GM18507 (cell line): ENCODE data around the gene FXYD5.
"Not testable (repeated sequence)": the region's sequence is repeated elsewhere in the genome, so short reads cannot be mapped to it uniquely, and the experiment has no call there.

Source experiments
- DNase-seq: peaks from one replicate; pipeline ENCODE4 v3.0.0; 2011; ENCODE audit warnings: low read depth; ENCODE audit not compliant: insufficient read length; ENCODE audit errors: extremely low spot score
- FAIRE-seq: peaks from 2 replicates; lab custom pipeline; 2011; peaks lifted over from hg19 to GRCh38; lab: Jason Lieb, UNC

The FXYD5 gene

GRCh38 chr19:35119091-35119490 is 35.4 kb upstream of the FXYD5 start:
- FAIRE-seq = no peak

GRCh38 chr19:35119578-35120155 is 34.9 kb upstream of the FXYD5 start:
- DNase-seq = no peak
- no peak for FAIRE-seq

More at GRCh38 chr19:35119091-35119490, 35.4 kb upstream of the FXYD5 start:
- no peak for DNase-seq

GRCh38 chr19:35120492-35120891 is 34.0 kb upstream of the FXYD5 start:
- FAIRE-seq (no peak), DNase-seq (no peak)

GRCh38 chr19:35120898-35121297 is 33.6 kb upstream of the FXYD5 start:
- DNase-seq (no peak), FAIRE-seq (no peak)

- no peak for FAIRE-seq
- DNase-seq = no peak
Measured at GRCh38 chr19:35122687-35123551, 31.6 kb upstream of the FXYD5 start.

GRCh38 chr19:35123573-35123972 is 31.0 kb upstream of the FXYD5 start:
- no peak for FAIRE-seq
- no peak for DNase-seq

- FAIRE-seq = peak; percentile 83
- DNase-seq = peak; percentile 91
Measured at GRCh38 chr19:35124098-35125060, 30.2 kb upstream of the FXYD5 start.

GRCh38 chr19:35125270-35125717 is 29.2 kb upstream of the FXYD5 start:
- DNase-seq (no peak), FAIRE-seq (no peak)

- no peak for DNase-seq
- no peak for FAIRE-seq
Measured at GRCh38 chr19:35125749-35126623, 28.5 kb upstream of the FXYD5 start.

GRCh38 chr19:35126624-35126959 is 27.9 kb upstream of the FXYD5 start:
- FAIRE-seq (no peak), DNase-seq (no peak)

- no peak for FAIRE-seq
Measured at GRCh38 chr19:35127871-35128270, 26.7 kb upstream of the FXYD5 start.

GRCh38 chr19:35128398-35129057 is 26.0 kb upstream of the FXYD5 start:
- no peak for DNase-seq
- FAIRE-seq = no peak

More at GRCh38 chr19:35127871-35128270, 26.7 kb upstream of the FXYD5 start:
- no peak for DNase-seq

- not testable (repeated sequence) for FAIRE-seq, DNase-seq
Measured at GRCh38 chr19:35129724-35130274, 24.7 kb upstream of the FXYD5 start.

- FAIRE-seq (no peak), DNase-seq (no peak)
Measured at GRCh38 chr19:35130761-35131720, 23.5 kb upstream of the FXYD5 start.

GRCh38 chr19:35132254-35132653 is 22.3 kb upstream of the FXYD5 start:
- DNase-seq = no peak
- no peak for FAIRE-seq

- no peak for FAIRE-seq
- DNase-seq = no peak
Measured at GRCh38 chr19:35133826-35134225, 20.7 kb upstream of the FXYD5 start.

- DNase-seq (no peak), FAIRE-seq (no peak)
Measured at GRCh38 chr19:35134601-35135242, 19.8 kb upstream of the FXYD5 start, which contains the start of gene LGI4. LGI4 (minus strand) TSS chr19:35135059; CDS start chr19:35134680, 379 bp downstream.
